HEK293 (cell line): ENCODE data around the gene ZBTB21.

Experiments used
- CTCF ChIA-PET: fragments of 350-600 bp; formaldehyde crosslinking; extraction: SDS; loops from one replicate; lab custom pipeline; 2021; ENCODE audit warnings: antibody characterized with exemption; lab: Yijun Ruan, JAX
- POLR2A ChIA-PET: fragments of 300-600 bp; formaldehyde crosslinking; extraction: SDS; loops from one replicate; lab custom pipeline; 2020; ENCODE audit warnings: antibody characterized with exemption, inconsistent platforms; lab: Yijun Ruan, JAX
- H3K27ac ChIP-seq: fragments of 200-500 bp; sonication (Bioruptor generic); 2 replicates; pipeline ENCODE4 v1.5.1; 2014; ENCODE audit warnings: low read depth, low read length, control low read depth, inconsistent platforms; ENCODE audit errors: extremely low read depth
- H3K36me3 ChIP-seq, 2 experiments: fragments of 200-500 bp in 1 of 2; sonication (Bioruptor generic) in 1 of 2; 1 replicate in 1 of 2; 2 replicates in 1 of 2; pipeline ENCODE4 v1.5.1; 2014 to 2017; ENCODE audit warnings: inconsistent platforms in 2 of 2, low read length in 2 of 2; ENCODE audit not compliant: control insufficient read depth in 2 of 2, insufficient read depth in 1 of 2
- H3K4me1 ChIP-seq: fragments of 200-500 bp; sonication (Bioruptor generic); 2 replicates; pipeline ENCODE4 v1.5.1; 2014; ENCODE audit warnings: mild to moderate bottlenecking, low read length, inconsistent platforms; ENCODE audit not compliant: control insufficient read depth, insufficient read depth
- H3K4me3 ChIP-seq: 2 replicates; pipeline ENCODE4 v1.5.1; 2011; ENCODE audit warnings: low read depth, mild to moderate bottlenecking, control low read depth, low read length, moderate library complexity
- H3K9me3 ChIP-seq: fragments of 200-500 bp; sonication (Bioruptor generic); 2 replicates; pipeline ENCODE4 v1.5.1; 2014; ENCODE audit warnings: low read depth, low read length, inconsistent platforms; ENCODE audit not compliant: control insufficient read depth, insufficient read depth
- AEBP2 ChIP-seq: fragments of 450-650 bp; formaldehyde crosslinking; IDR thresholded peaks from 2 replicates; pipeline ENCODE4 v1.5.1; 2016; ENCODE audit warnings: missing biosample characterization, missing genetic modification characterization, borderline replicate concordance
- BCL11A ChIP-seq: fragments of 450-650 bp; formaldehyde crosslinking; IDR thresholded peaks from 2 replicates; pipeline ENCODE4 v1.5.1; 2016; ENCODE audit warnings: low read depth, missing biosample characterization, missing genetic modification characterization
- GLI4 ChIP-seq: fragments of 450-650 bp; formaldehyde crosslinking; IDR thresholded peaks from 2 replicates; pipeline ENCODE4 v1.5.1; 2016; ENCODE audit warnings: missing biosample characterization, missing genetic modification characterization
- KLF7 ChIP-seq: fragments of 450-650 bp; formaldehyde crosslinking; IDR thresholded peaks from 2 replicates; pipeline ENCODE4 v1.5.1; 2016; ENCODE audit warnings: missing biosample characterization, missing genetic modification characterization, borderline replicate concordance
- OSR2 ChIP-seq: fragments of 450-650 bp; formaldehyde crosslinking; IDR thresholded peaks from 2 replicates; pipeline ENCODE4 v1.5.1; 2016; ENCODE audit warnings: missing biosample characterization, missing genetic modification characterization
- SP3 ChIP-seq: fragments of 450-650 bp; formaldehyde crosslinking; IDR thresholded peaks from 2 replicates; pipeline ENCODE4 v1.5.1; 2016; ENCODE audit warnings: missing biosample characterization, missing genetic modification characterization
- WT1 ChIP-seq: fragments of 450-650 bp; formaldehyde crosslinking; IDR thresholded peaks from 2 replicates; pipeline ENCODE4 v1.5.1; 2016; ENCODE audit warnings: missing biosample characterization, missing genetic modification characterization
- ZBTB1 ChIP-seq: fragments of 450-650 bp; formaldehyde crosslinking; IDR thresholded peaks from 2 replicates; pipeline ENCODE4 v1.5.1; 2016; ENCODE audit warnings: missing biosample characterization, missing genetic modification characterization
- ZBTB17 ChIP-seq: fragments of 450-650 bp; formaldehyde crosslinking; IDR thresholded peaks from 2 replicates; pipeline ENCODE4 v1.5.1; 2016; ENCODE audit warnings: missing biosample characterization, missing genetic modification characterization
- ZNF174 ChIP-seq: fragments of 450-650 bp; formaldehyde crosslinking; IDR thresholded peaks from 2 replicates; pipeline ENCODE4 v1.5.0; 2017; ENCODE audit warnings: missing biosample characterization, mild to moderate bottlenecking, missing genetic modification characterization
- ZNF2 ChIP-seq: fragments of 450-650 bp; formaldehyde crosslinking; IDR thresholded peaks from 2 replicates; pipeline ENCODE4 v1.5.1; 2016; ENCODE audit warnings: missing biosample characterization, missing genetic modification characterization
- ZNF202 ChIP-seq: fragments of 450-650 bp; formaldehyde crosslinking; IDR thresholded peaks from 2 replicates; pipeline ENCODE4 v1.5.1; 2016; ENCODE audit warnings: missing biosample characterization, missing genetic modification characterization, borderline replicate concordance
- ZNF211 ChIP-seq: fragments of 450-650 bp; formaldehyde crosslinking; IDR thresholded peaks from 2 replicates; pipeline ENCODE4 v1.5.1; 2016; ENCODE audit warnings: low read depth, missing biosample characterization, missing genetic modification characterization
- ZNF221 ChIP-seq: fragments of 450-650 bp; formaldehyde crosslinking; IDR thresholded peaks from 2 replicates; pipeline ENCODE4 v1.5.1; 2017; ENCODE audit warnings: missing biosample characterization, missing genetic modification characterization, borderline replicate concordance
- ZNF24 ChIP-seq: fragments of 450-650 bp; formaldehyde crosslinking; IDR thresholded peaks from 2 replicates; pipeline ENCODE4 v1.5.1; 2016; ENCODE audit warnings: missing biosample characterization, missing genetic modification characterization
- ZNF366 ChIP-seq: fragments of 450-650 bp; formaldehyde crosslinking; conservative IDR thresholded peaks from 2 replicates; pipeline ENCODE4 v1.5.1; 2016; ENCODE audit warnings: missing biosample characterization, missing genetic modification characterization
- ZNF530 ChIP-seq: fragments of 450-650 bp; formaldehyde crosslinking; IDR thresholded peaks from 2 replicates; pipeline ENCODE4 v1.5.1; 2016; ENCODE audit warnings: low read depth, missing biosample characterization, missing genetic modification characterization
- ZNF664 ChIP-seq: fragments of 450-650 bp; formaldehyde crosslinking; IDR thresholded peaks from 2 replicates; pipeline ENCODE4 v1.5.1; 2016; ENCODE audit warnings: missing biosample characterization, missing genetic modification characterization
- ZNF837 ChIP-seq: fragments of 450-650 bp; formaldehyde crosslinking; IDR thresholded peaks from 2 replicates; pipeline ENCODE4 v1.5.1; 2016; ENCODE audit warnings: missing biosample characterization, missing genetic modification characterization
- TF ChIP-seq, protein P1 (sequence below): fragments of 450-650 bp; formaldehyde crosslinking; IDR thresholded peaks from 2 replicates; pipeline ENCODE4 v1.5.1; 2016; ENCODE audit warnings: missing biosample characterization, missing genetic modification characterization
- TF ChIP-seq, protein P2 (sequence below): fragments of 450-650 bp; formaldehyde crosslinking; IDR thresholded peaks from 2 replicates; pipeline ENCODE4 v1.5.0; 2017; ENCODE audit warnings: missing biosample characterization, missing genetic modification characterization, borderline replicate concordance
- TF ChIP-seq, protein P3 (sequence below): fragments of 450-650 bp; formaldehyde crosslinking; IDR thresholded peaks from 2 replicates; pipeline ENCODE4 v1.5.1; 2016; ENCODE audit warnings: missing biosample characterization, missing genetic modification characterization

Gene ZBTB21

GRCh38 chr21:41962425-41962966, 47.7 kb downstream of the ZBTB21 start (continued):
- TF ChIP-seq ZNF664 (tag by site-specific recombination): no peak

GRCh38 chr21:41961753-41962152, 48.4 kb downstream of the ZBTB21 start:
- Histone ChIP-seq H3K27ac (no peak overlapping the region), H3K36me3 (no peaks in the 10 kb centered on the region), H3K4me1 (no peaks in the 10 kb centered on the region), H3K9me3 (no peaks in the 10 kb centered on the region), H3K4me3 (no peak overlapping the region)
- TF ChIP-seq ZBTB17 (no peak), ZNF202 (no peak), ZNF530 (no peak), ZNF837 (no peak), WT1 (tag by site-specific recombination) (no peak), BCL11A (tag by site-specific recombination) (no peak), OSR2 (tag by site-specific recombination) (no peak), ZNF366 (tag by site-specific recombination) (no peak), ZNF211 (tag by site-specific recombination) (no peak), ZNF2 (tag by site-specific recombination) (no peak), ZBTB1 (tag by site-specific recombination) (no peak)
- ChIA-PET CTCF (no interaction called here), POLR2A (interaction anchor here (0.8 kb wide), 1 partner anchor 36 kb away, joined by 5 read pairs; no protein-coding TSS in a partner anchor)

DNA sequence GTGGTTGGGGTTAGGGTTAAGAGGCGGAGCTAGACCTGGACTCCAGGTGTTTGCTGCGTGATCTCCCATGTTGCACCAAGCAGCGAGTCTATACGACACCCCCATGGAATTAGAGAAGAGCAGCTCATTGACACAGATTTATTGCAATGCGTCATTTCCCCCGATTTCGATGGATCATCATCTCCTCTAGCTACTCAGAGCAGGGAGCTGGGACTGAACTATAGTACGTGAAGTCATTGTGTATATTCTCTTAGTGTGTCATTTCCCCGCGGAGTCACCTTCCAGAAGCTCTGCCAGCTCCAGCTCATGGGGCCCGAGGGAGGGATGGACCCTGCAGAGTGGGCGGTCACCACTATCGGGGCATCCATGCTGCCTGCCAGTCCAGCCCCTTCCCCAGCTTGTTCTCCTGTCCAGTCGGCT, 48.9 kb downstream of the ZBTB21 start:
- H3K27ac ChIP-seq: no peak overlapping the region
- no peak overlapping the region for H3K4me3 ChIP-seq
- no peaks in the 10 kb centered on the region for H3K4me1 ChIP-seq
- no peaks in the 10 kb centered on the region for H3K9me3 ChIP-seq
- POLR2A ChIA-PET: no interaction called here
- TF ChIP-seq ZNF174 (tag by site-specific recombination) (no peak), GLI4 (tag by site-specific recombination) (no peak), AEBP2 (no peak), ZNF221 (tag by site-specific recombination) (no peak), SP3 (tag by site-specific recombination) (no peak), KLF7 (tag by site-specific recombination) (no peak), ZNF24 (tag by site-specific recombination) (no peak)
- TF ChIP-seq, protein P1, sequence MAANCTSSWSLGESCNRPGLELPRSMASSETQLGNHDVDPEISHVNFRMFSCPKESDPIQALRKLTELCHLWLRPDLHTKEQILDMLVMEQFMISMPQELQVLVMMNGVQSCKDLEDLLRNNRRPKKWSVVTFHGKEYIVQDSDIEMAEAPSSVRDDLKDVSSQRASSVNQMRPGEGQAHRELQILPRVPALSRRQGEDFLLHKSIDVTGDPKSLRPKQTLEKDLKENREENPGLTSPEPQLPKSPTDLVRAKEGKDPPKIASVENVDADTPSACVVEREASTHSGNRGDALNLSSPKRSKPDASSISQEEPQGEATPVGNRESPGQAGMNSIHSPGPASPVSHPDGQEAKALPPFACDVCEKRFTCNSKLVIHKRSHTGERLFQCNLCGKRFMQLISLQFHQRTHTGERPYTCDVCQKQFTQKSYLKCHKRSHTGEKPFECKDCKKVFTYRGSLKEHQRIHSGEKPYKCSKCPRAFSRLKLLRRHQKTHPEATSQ (tag by site-specific recombination): no peak
- TF ChIP-seq, protein P2, sequence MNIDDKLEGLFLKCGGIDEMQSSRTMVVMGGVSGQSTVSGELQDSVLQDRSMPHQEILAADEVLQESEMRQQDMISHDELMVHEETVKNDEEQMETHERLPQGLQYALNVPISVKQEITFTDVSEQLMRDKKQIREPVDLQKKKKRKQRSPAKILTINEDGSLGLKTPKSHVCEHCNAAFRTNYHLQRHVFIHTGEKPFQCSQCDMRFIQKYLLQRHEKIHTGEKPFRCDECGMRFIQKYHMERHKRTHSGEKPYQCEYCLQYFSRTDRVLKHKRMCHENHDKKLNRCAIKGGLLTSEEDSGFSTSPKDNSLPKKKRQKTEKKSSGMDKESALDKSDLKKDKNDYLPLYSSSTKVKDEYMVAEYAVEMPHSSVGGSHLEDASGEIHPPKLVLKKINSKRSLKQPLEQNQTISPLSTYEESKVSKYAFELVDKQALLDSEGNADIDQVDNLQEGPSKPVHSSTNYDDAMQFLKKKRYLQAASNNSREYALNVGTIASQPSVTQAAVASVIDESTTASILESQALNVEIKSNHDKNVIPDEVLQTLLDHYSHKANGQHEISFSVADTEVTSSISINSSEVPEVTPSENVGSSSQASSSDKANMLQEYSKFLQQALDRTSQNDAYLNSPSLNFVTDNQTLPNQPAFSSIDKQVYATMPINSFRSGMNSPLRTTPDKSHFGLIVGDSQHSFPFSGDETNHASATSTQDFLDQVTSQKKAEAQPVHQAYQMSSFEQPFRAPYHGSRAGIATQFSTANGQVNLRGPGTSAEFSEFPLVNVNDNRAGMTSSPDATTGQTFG: no peak
- TF ChIP-seq, protein P3, sequence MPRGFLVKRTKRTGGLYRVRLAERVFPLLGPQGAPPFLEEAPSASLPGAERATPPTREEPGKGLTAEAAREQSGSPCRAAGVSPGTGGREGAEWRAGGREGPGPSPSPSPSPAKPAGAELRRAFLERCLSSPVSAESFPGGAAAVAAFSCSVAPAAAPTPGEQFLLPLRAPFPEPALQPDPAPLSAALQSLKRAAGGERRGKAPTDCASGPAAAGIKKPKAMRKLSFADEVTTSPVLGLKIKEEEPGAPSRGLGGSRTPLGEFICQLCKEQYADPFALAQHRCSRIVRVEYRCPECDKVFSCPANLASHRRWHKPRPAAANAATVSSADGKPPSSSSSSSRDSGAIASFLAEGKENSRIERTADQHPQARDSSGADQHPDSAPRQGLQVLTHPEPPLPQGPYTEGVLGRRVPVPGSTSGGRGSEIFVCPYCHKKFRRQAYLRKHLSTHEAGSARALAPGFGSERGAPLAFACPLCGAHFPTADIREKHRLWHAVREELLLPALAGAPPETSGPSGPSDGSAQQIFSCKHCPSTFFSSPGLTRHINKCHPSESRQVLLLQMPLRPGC (tag by site-specific recombination): no peak
- CTCF ChIA-PET: no interaction called here
- no peaks in the 10 kb centered on the region for H3K36me3 ChIP-seq
